H1 (cell line): Measurements from ENCODE around the gene GNAI2. TPM values are rescaled to one million over a fixed set of nuclear protein-coding genes. Genes with fewer than 3 reads are reported as not detected.

Source experiments
- CBX8 ChIP-seq: fragments of 300-800, 300-1000 bp; sonication (generic); IDR thresholded peaks from 2 replicates; pipeline ENCODE4 v1.7.1; 2016; ENCODE audit warnings: low read depth, low read length, borderline replicate concordance
- CHD1 ChIP-seq: IDR thresholded peaks from 2 replicates; pipeline ENCODE4 v1.6.1; 2012; ENCODE audit warnings: low read depth, low read length, improper control_type of control experiment
- EGR1 ChIP-seq: IDR thresholded peaks from 2 replicates; pipeline ENCODE4 v1.6.1; 2011; ENCODE audit warnings: low read depth, low read length, borderline replicate concordance
- KDM1A ChIP-seq: fragments of 200-600, 300-600 bp; sonication (generic); IDR thresholded peaks from 2 replicates; pipeline ENCODE4 v1.7.1; 2016; ENCODE audit warnings: mild to moderate bottlenecking, low read length, borderline replicate concordance
- polyA plus RNA-seq, 7 experiments: library from polyadenylated mRNA; depleted of rRNA in 3 of 7; stranded (reverse) in 5 of 7; unstranded in 2 of 7; fragments of >200 nt in 5 of 7; fragments of 200-250 nt in 2 of 7; gene quantifications; 1 replicate in 5 of 7; 2 replicates in 1 of 7; 4 replicates in 1 of 7; pipeline versions ENCODE4 v1.2.1 to v1.2.3, GENCODE V29; 2011 to 2013; ENCODE audit warnings: missing spikeins in 2 of 7, mixed read lengths in 2 of 7
- total RNA-seq: library from RNA; stranded (reverse); fragmentation: NEBNext Ultra II Directional; extraction: Animal tissue kit (Norgen Biotek cat#: 25700); gene quantifications from 2 replicates; pipeline ENCODE4 v1.2.1, GENCODE V29; 2021

The GNAI2 gene
- total and polyA plus RNA-seq, 2 of the 8 experiments (the other 6 are each of a cell fraction or from before 2014, with no cell fraction given), result 168 to 539 TPM

DNA sequence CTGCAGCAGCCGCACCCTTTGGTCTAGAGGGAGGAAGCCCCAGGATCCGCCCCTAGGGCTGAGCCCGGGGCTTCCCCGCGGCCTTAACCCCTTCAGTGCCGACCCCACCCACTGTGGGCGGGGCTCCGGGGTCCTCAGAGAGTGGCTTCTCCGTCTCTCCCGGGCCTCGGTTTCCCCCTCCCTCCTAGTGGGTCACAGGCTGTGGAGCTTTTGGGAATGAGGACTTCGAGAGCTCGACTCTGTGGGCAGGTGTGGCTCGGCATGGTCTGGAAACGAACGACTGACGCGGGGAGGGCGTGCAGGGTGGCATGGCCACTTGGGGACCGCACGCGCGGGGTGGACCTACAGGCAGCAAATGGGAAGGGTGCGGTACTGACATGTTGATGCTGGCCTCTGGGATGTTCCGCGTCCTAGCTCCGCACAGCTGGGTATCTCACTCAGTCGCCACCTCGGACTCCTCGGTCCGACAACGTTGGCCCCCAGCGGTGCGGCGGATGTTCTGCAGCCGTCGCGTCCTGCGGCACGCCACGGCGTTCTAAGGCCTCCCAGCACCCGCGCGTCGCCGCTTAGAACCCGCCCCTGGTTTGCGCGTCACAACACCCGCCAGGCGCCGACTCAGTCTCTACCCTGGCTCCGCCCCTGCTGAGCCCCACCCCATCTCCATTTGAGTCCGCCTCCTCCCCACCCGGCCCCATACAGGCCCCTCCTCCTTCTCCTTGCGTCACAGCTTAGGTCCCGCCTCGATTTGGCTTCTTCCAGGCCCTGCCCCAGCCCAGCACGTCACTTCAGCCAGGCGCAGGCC, 63.0 kb downstream of the GNAI2 start, which contains the start of the genes HYAL3 and NAA80 (continued):
- peak; percentile 60; the same call in 1 of the 2 replicates for TF ChIP-seq KDM1A
- no peak for TF ChIP-seq EGR1
- no peak for TF ChIP-seq CBX8
- TF ChIP-seq CHD1, result no peak
